Progenitor cell of endocrine pancreas (in vitro differentiated cells): ENCODE measurements around the gene KL. TPM values are rescaled to one million over a fixed set of nuclear protein-coding genes. Genes with fewer than 3 reads are reported as not detected.

Experiments
- DNase-seq: peaks from one replicate; pipeline ENCODE4 v3.0.0; 2021; ENCODE audit warnings: low spot score; ENCODE audit not compliant: unreplicated experiment
- H3K27ac Mint-ChIP-seq: 2 replicates; pipeline ENCODE4 v1.8.0; 2021; ENCODE audit warnings: mild to moderate bottlenecking, moderate library complexity, mixed read lengths
- H3K27me3 Mint-ChIP-seq: 2 replicates; pipeline ENCODE4 v1.8.0; 2021; ENCODE audit warnings: mixed read lengths
- H3K36me3 Mint-ChIP-seq: 2 replicates; pipeline ENCODE4 v1.8.0; 2022; ENCODE audit warnings: mixed read lengths; ENCODE audit not compliant: insufficient read depth
- H3K4me1 Mint-ChIP-seq: 2 replicates; pipeline ENCODE4 v1.8.0; 2021; ENCODE audit warnings: low read depth, mixed read lengths
- H3K4me3 Mint-ChIP-seq: 2 replicates; pipeline ENCODE4 v1.8.0; 2021; ENCODE audit warnings: low read depth, mild to moderate bottlenecking, moderate library complexity, mixed read lengths
- H3K9me3 Mint-ChIP-seq: 2 replicates; pipeline ENCODE4 v1.8.0; 2021; ENCODE audit warnings: low read depth, mixed read lengths
- total RNA-seq: library from RNA; stranded (reverse); gene quantifications from 2 replicates; pipeline ENCODE4 v1.2.1, GENCODE V29; 2021
- TF ChIP-seq, protein P1 (sequence below): fragments of 200-600 bp; sonication (generic); IDR thresholded peaks from one replicate; pipeline ENCODE4 v1.5.0; 2021; ENCODE audit warnings: antibody characterized with exemption, mild to moderate bottlenecking; ENCODE audit not compliant: unreplicated experiment

Gene KL
- total RNA-seq, 1 donor from 2014 or later, result 1.1 TPM

DNA sequence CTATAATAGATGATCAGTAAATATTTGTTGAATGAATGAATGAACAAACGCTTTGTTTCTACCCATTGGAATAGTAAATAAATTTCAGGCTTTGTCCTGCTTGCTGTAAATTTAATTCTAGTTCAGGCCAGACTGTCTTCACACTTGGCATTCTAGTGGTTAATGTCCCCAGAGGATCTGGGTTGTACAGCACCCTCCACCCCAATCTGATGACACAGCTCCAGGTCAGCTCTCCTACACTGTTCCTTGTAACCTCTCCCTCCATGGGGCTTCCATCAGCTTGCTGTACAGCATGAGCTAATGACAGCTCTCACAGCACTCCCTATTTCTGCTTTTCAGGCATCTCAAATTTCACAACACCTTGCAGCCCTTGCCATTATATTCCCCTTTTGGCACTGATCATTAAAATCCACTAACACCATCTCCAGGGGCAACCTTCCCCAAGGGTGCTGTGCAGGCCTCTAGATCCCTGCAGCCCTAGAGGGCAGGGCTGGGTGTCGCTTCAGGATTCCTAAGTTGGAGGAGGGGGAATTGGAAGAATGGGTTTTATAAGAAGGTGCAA, 12.7 kb upstream of the KL start:
- peaks cover 2% of the 10 kb centered on the region for H3K36me3 Mint-ChIP-seq
- no peak overlapping the region for H3K27ac Mint-ChIP-seq
- H3K4me3 Mint-ChIP-seq, result no peak overlapping the region
- no peak for DNase-seq
- H3K27me3 Mint-ChIP-seq, result no peaks in the 10 kb centered on the region
- no peaks in the 10 kb centered on the region for H3K4me1 Mint-ChIP-seq
- H3K9me3 Mint-ChIP-seq, result peaks cover 16% of the 10 kb centered on the region
- TF ChIP-seq, protein P1, sequence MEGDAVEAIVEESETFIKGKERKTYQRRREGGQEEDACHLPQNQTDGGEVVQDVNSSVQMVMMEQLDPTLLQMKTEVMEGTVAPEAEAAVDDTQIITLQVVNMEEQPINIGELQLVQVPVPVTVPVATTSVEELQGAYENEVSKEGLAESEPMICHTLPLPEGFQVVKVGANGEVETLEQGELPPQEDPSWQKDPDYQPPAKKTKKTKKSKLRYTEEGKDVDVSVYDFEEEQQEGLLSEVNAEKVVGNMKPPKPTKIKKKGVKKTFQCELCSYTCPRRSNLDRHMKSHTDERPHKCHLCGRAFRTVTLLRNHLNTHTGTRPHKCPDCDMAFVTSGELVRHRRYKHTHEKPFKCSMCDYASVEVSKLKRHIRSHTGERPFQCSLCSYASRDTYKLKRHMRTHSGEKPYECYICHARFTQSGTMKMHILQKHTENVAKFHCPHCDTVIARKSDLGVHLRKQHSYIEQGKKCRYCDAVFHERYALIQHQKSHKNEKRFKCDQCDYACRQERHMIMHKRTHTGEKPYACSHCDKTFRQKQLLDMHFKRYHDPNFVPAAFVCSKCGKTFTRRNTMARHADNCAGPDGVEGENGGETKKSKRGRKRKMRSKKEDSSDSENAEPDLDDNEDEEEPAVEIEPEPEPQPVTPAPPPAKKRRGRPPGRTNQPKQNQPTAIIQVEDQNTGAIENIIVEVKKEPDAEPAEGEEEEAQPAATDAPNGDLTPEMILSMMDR, result no peak

DNA sequence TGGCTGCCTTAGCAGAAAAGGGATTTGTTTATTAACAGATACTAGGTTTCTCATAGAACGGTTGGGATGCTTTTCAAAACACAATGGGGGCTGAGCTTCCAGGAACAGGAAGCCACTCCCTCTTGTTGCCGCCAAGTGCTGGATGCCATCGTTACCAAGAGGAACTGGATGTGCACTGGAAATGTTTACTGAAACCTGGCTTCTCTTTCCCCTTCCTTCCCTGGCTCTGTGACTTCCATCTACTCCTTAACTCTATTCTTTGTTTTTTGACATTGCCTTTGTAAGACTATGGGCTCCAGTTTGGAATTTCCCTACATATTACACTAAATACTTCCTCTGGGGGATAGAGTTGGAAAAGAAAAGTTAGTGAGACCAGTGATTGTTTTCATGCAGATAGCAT, 11.7 kb upstream of the KL start:
- Mint-ChIP-seq H3K9me3 (peaks cover 24% of the 10 kb centered on the region), H3K27ac (no peak overlapping the region), H3K4me3 (no peak overlapping the region), H3K36me3 (peaks cover 4% of the 10 kb centered on the region), H3K27me3 (no peaks in the 10 kb centered on the region), H3K4me1 (no peaks in the 10 kb centered on the region)
- TF ChIP-seq, protein P1, result no peak
- no peak for DNase-seq

DNA sequence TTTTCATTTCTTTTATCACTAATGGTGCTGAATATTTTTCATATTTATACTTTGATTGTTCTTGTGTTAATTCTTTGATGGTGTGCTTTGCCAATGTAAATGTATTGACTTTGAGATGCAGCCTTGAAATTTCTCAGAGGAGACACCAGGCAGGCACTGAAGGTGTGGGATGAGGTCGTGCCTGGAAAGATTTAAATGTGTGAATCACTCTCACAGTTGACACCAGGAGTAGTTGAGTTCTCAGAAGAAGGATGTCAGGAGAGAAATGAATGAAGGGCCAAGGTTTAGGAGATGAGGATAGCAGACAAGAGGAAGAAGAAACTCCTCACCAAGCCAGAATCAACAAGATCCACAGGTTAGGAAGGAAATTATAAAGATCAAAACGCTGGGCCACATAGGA, 10.1 kb upstream of the KL start:
- Mint-ChIP-seq H3K36me3 (peaks cover 4% of the 10 kb centered on the region), H3K9me3 (peaks cover 27% of the 10 kb centered on the region), H3K4me1 (no peaks in the 10 kb centered on the region), H3K4me3 (no peak overlapping the region), H3K27me3 (no peaks in the 10 kb centered on the region), H3K27ac (no peak overlapping the region)
- TF ChIP-seq, protein P1, result no peak
- DNase-seq, result no peak

DNA sequence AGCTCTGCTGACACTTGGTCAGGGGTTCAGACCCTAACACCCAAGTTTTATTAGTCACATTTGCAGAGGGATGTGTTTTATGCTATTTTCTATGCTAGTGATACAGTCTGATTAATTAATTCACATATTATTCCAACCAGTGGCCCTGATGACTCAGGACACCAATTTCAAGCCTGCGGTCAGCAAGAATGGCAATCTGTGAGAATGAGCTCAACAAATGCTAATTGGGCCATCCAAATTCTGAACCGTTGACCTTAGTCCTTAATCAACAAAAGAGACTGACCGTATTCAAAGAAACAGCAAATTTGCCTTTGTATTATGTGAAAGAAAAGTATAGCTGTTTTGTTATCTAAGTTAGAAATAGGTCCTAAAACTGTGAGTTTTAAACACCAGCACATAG, 9.6 kb upstream of the KL start:
- Mint-ChIP-seq H3K27me3 (no peaks in the 10 kb centered on the region), H3K9me3 (peaks cover 27% of the 10 kb centered on the region), H3K27ac (no peak overlapping the region), H3K4me1 (no peaks in the 10 kb centered on the region), H3K4me3 (no peak overlapping the region), H3K36me3 (peaks cover 4% of the 10 kb centered on the region)
- TF ChIP-seq, protein P1, result no peak
- DNase-seq, result no peak

DNA sequence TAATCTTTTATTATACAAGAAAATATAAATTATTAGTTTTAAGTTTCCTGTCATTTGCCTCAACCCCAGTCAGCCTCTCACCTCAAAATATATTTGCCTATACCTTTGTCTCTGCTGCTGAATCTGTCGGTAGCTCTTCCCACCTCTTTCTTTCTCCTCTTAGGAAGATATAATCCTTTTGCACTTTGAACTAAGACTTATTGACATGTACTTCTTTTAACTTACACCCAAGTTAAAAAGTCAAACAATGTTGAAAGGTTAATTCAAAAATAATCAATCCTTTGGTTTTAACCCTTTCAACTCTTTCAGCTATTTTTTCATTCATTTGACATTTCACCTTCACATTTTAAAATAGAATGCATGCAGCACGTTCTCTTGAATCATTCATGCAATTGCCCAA, 9.0 kb upstream of the KL start:
- TF ChIP-seq, protein P1, result no peak
- H3K36me3 Mint-ChIP-seq, result peaks cover 4% of the 10 kb centered on the region
- H3K4me1 Mint-ChIP-seq, result no peaks in the 10 kb centered on the region
- H3K27me3 Mint-ChIP-seq, result peaks cover 2% of the 10 kb centered on the region
- H3K4me3 Mint-ChIP-seq, result no peak overlapping the region
- peaks cover 27% of the 10 kb centered on the region for H3K9me3 Mint-ChIP-seq
- no peak overlapping the region for H3K27ac Mint-ChIP-seq
- DNase-seq, result no peak
